DMS153 (cell line): ENCODE results near the gene UBL3.

ENCODE experiments used
- DNase-seq: peaks from one replicate; lab custom pipeline; 2025; lab: John Stamatoyannopoulos, UW

UBL3 gene, protein sequence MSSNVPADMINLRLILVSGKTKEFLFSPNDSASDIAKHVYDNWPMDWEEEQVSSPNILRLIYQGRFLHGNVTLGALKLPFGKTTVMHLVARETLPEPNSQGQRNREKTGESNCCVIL

DNA sequence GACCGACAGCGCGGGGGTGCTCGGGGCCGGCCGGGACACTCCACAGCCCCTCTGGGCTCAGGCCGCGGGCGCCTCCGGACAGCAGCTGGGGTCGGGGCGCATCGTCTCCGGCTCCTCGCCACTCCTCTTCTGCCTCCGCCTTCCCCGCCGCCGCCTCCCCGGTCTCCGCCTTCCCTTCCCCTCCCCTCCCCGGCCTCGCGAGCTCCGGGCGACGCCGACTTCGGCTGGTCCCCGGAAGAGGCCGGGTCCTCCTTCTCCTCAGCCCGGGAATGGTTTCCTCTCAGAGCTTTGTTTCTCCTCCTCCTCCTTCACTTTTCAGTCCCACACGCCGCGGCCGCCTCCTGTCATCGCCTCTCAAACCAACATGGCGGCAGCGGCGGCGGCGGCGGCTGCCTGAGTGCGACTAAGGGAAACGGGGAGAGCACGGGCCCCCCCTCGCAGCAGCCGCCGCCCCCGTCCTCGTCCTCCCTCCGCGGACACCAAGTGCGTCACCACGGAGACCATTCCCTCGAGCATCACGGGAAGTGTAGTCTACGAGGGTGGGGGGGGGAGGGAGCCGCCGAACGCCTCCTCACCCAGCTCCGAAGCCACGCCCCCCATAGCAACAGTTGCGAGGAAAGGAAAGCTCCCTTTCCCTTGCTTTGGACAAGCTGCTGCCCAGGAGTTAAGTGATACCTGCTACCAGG is at the start of gene UBL3:
UBL3 (minus strand) TSS at position 405 of the 686 bp plus-strand sequence. CDS start 1,079 bp downstream, outside the sequence.
- peak; percentile 97 for DNase-seq

GRCh38 chr13:29897102-29897501 is 46.7 kb upstream of the UBL3 start:
- DNase-seq = no peak

- no peak for DNase-seq
Observed at GRCh38 chr13:29893438-29893837, 43.0 kb upstream of the UBL3 start.

- peak; percentile 50 for DNase-seq
Observed at GRCh38 chr13:29892151-29892550, 41.7 kb upstream of the UBL3 start.

- no peak for DNase-seq
Observed at GRCh38 chr13:29889111-29889510, 38.7 kb upstream of the UBL3 start.

GRCh38 chr13:29888306-29888705 is 37.9 kb upstream of the UBL3 start:
- DNase-seq = no peak

GRCh38 chr13:29887686-29888085 is 37.3 kb upstream of the UBL3 start:
- DNase-seq = no peak

GRCh38 chr13:29887030-29887557 is 36.7 kb upstream of the UBL3 start:
- DNase-seq = no peak

- DNase-seq = no peak
Observed at GRCh38 chr13:29886446-29886845, 36.0 kb upstream of the UBL3 start.

GRCh38 chr13:29885989-29886388 is 35.6 kb upstream of the UBL3 start:
- DNase-seq = no peak

DNA sequence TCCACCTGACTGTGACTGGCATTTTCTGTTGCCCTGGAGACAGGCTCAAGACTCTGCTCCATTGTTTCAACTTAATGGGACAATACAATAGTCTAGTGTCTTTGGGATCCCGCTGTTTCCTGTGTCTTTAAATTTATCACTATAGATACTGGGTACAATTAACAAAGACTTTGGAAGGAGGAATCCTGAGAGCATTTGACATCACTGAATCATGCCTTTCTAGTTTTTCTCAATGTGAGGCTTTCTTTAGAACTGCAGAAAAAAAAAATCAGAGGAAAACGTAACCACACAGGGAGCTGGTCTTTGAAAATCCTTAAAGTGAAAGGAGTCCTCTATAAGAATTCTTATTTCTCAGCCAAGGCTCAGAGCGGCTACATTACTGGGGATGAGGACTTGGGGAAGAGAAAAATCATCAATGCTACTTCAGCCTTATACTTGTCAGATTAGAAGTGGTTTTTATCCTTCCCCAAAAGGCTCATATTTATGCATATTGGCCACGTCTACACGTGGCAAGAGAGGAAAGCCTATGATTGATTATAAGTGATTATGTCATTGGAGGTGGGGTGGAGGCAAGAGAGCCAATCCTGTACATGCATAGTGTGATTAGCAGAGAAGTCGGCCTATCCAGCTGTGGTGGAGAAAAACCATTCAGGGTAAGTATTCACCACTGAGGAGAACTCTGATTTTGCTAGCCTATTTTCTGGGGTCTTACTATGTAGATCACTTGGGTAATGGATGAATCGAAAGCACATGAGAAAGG is 34.4 kb upstream of the UBL3 start:
- no peak for DNase-seq

GRCh38 chr13:29883941-29884518 is 33.6 kb upstream of the UBL3 start:
- no peak for DNase-seq

DNA sequence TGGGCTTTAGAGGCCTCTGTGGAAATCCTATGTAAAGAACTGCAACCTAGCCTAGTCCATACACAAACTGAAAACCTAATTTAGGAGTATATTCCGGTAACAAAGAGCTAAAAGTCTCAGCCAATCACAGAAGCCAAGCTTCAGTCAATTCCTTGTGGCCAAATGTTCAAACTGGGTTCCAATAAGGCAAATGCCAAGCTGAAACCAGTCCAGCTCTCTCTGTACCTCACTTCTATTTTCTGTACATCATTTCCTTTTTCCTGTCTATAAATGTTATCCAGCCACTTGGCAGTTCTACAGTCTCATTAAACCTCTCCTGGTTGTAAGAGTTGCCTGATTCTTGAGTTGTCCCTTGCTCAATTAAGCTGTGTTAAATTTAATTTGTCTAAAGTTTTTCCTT is 31.7 kb upstream of the UBL3 start:
- DNase-seq = no peak

DNA sequence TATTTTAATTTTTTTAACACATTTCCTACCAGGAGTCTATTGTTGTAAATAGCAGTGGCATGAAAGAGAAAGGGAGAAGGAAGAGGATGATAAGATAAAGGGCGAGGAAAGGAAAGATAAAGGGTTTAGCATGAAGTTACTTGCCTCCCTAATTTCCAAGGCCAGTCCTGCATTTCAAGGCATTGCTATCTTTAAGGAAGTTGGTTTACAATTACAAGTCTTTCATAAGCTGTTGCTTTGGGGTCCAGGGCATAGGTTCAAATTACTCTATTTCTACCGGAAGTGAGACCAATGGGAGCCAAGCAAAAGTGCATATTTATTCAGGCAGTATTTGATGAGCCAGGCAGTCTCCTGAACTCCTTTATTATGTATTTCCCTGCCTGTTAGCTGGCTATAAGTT is 27.7 kb upstream of the UBL3 start:
- no peak for DNase-seq

DNA sequence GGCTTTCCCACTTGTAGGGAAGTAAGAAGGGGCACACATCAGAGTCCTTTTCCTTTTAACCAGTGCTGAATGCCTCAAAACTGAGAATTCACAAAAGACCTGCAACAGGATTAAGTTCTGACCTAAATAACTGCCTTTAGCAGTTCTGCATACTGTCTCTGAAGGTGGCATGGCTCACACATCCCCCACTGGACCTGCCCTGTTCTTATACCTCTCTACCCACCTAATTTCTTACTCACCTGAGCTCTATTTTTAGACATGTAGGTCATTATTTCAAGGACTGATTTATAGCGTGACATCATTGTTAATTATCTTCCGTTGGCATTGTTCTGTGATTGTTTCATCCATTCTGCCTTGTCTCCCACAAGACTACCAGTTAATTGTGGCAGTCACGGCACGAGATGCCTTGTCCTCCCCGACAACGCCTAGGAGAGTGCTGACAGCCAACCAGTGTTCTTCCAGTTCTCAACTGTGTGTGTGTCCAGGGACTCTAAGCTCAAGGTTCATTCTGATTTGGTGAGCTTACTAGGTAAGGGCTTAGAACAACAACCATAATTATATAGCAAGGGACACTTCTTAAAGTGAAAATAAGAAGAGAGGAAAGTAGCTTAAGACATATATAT is 27.1 kb upstream of the UBL3 start:
- no peak for DNase-seq

GRCh38 chr13:29875646-29876045 is 25.2 kb upstream of the UBL3 start:
- DNase-seq = no peak

DNA sequence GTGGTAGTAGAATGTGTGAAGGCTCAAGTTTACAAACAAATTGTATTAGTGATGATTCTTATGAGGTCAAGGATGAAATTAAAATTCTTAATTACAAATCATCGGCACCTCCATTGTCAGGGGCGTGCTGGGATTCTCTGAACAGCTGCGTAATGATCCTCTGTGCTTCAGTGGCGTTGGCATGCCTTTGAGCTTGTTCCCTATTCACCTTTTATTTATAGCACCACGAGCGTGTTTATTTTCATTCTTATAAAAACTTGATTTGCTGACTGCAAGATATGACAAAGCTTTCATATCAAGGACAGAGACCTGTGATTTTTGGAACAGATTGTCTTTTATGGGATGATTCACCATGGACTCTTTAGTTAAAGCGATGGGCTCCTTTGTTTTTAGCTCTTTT is 18.2 kb upstream of the UBL3 start:
- no peak for DNase-seq

GRCh38 chr13:29865934-29866333 is 15.5 kb upstream of the UBL3 start:
- no peak for DNase-seq

DNA sequence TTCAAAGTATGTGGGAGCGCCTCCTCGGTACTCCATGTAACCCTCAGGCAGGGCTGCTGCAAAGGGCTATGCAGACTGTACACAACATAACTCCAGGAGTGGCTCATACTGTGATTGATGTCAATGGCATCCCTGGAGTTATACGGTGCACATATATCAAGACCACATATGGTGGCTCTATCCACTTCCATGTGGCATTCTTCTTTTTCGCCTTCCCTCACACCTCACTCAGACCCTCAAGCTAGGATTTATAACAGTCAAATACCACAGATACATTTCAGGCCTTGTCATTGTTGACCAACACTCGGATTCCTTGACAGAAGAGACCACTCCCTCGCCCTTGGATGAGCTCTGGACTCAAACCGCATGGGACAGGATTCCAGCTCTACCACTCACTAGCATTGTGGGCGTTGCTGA is 11.3 kb upstream of the UBL3 start:
- DNase-seq = no peak

GRCh38 chr13:29859971-29860370 is 9.6 kb upstream of the UBL3 start:
- DNase-seq = no peak

DNA sequence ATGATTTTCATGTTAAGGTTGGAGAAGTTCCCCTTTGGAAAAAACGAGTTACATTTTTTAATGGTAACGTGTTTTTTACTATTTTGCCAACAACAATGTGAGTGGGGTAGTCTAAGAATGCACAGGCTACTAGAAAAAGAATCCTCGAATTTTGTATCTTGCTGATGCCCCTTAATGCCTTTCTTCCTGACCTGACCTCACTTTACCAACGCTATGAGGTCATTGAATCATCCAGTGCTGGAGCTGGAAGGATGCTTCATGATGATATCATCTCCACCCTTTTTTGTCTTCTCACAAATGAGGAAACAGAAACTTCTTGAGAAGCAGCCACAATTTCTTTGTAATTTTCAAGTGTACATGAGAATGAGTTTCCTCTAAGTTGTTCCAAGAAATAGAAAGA is 8.2 kb upstream of the UBL3 start:
- no peak for DNase-seq

GRCh38 chr13:29858231-29858630 is 7.8 kb upstream of the UBL3 start:
- DNase-seq = no peak
